ENCODE results near the gene EMP3. TPM values are rescaled to one million over a fixed set of nuclear protein-coding genes. Genes with fewer than 3 reads are reported as not detected.
"Not testable (repeated sequence)": the region's sequence is repeated elsewhere in the genome, so short reads cannot be mapped to it uniquely, and the experiment has no call there.

The EMP3 gene
- polyA plus RNA-seq, 3 donors, result 72.4 to 81.9 (median 79.0) TPM

- no peak for DNase-seq (ENCODE audit: low read depth in 3 of 3, low spot score in 2 of 3)
Measured at GRCh38 chr19:48371367-48371766, 46.0 kb downstream of the EMP3 start.

DNA sequence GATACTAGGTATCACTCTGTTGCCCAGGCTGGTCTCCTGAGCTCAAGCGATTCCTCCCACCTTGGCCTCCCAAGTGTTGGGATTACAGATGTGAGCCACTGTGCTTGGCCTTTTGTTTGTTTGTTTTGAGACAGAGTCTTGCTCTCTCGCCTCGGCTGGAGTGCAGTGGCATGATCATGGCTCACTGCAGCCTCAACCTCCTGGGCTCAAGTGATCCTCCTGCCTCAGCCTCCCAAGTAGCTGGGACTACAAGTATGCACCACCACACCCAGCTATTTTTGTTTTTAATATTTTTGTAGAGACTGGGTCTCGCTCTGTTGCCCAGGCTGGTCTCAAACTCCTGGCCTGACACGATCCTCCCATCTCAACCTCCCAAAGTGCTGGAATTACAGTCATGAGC is 46.4 kb downstream of the EMP3 start:
- not testable (repeated sequence) for DNase-seq (ENCODE audit: low read depth in 3 of 3, low spot score in 2 of 3)

DNA sequence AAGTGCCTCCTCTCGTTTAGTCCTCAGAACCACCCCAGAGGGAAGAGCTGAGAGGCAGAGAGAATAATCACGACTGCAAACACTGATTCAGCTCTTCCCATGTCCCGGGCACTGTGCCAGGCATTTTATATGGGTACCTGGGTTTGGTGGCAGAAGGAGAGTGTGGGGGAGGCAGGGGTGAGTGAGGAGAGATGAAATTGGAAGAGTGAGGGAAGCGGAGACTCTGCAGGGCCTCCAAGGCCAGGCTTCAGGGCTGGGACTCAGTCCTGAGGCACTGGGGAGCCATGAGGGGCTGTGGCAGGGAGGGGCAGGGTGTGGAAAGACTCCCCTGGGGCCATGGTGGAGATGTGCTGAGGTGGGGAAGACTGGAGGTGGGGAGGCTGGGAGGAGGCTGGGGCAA is 47.6 kb downstream of the EMP3 start:
- no peak for DNase-seq (ENCODE audit: low read depth in 3 of 3, low spot score in 2 of 3)

GRCh38 chr19:48373567-48373966 is 48.2 kb downstream of the EMP3 start:
- no peak for DNase-seq (ENCODE audit: low read depth in 3 of 3, low spot score in 2 of 3)

GRCh38 chr19:48378194-48378570 is 52.8 kb downstream of the EMP3 start:
- DNase-seq (ENCODE audit: low read depth in 3 of 3, low spot score in 2 of 3), result no peak

GRCh38 chr19:48379058-48379457 is 53.7 kb downstream of the EMP3 start:
- DNase-seq (ENCODE audit: low read depth in 3 of 3, low spot score in 2 of 3), result no peak

Other genes starting within 250 kb of the EMP3 start
- 1 to 10 TPM; 5.0 to 6.8 (median 6.4) TPM for gene PLA2G4C, start 214.7 kb upstream of the EMP3 start, polyA plus RNA-seq (ENCODE audit: insufficient read length in 3 of 3)
- gene LIG1, start 155.2 kb upstream of the EMP3 start, polyA plus RNA-seq (ENCODE audit: insufficient read length in 3 of 3), result 10 to 100 TPM; 55.5 to 62.1 (median 58.0) TPM
- gene ZSWIM9, start 154.9 kb upstream of the EMP3 start, polyA plus RNA-seq (ENCODE audit: insufficient read length in 3 of 3), result 10 to 100 TPM in 1 of 3 donors, 1 to 10 TPM in 2; 9.5 to 10.5 (median 9.9) TPM
- gene CARD8, start 69.6 kb upstream of the EMP3 start, polyA plus RNA-seq (ENCODE audit: insufficient read length in 3 of 3), result 10 to 100 TPM; 50.6 to 61.0 (median 55.2) TPM
- gene ZNF114, start 55.5 kb upstream of the EMP3 start, polyA plus RNA-seq (ENCODE audit: insufficient read length in 3 of 3), result 1 to 10 TPM; 5.9 to 9.0 (median 6.9) TPM
- 1 to 10 TPM; 7.7 to 9.4 (median 8.3) TPM for gene TMEM143, start 38.4 kb downstream of the EMP3 start, polyA plus RNA-seq (ENCODE audit: insufficient read length in 3 of 3)
- under 1 TPM; 0.40 to 0.67 (median 0.46) TPM for gene SYNGR4, start 38.8 kb downstream of the EMP3 start, polyA plus RNA-seq (ENCODE audit: insufficient read length in 3 of 3)
- gene KDELR1, start 66.0 kb downstream of the EMP3 start, polyA plus RNA-seq (ENCODE audit: insufficient read length in 3 of 3), result 100 to 1,000 TPM; 206 to 257 (median 218) TPM
- under 1 TPM; 0.35 to 0.46 (median 0.38) TPM for gene GRIN2D, start 68.1 kb downstream of the EMP3 start, polyA plus RNA-seq (ENCODE audit: insufficient read length in 3 of 3)
- 10 to 100 TPM; 19.8 to 24.8 (median 24.0) TPM for gene GRWD1, start 120.4 kb downstream of the EMP3 start, polyA plus RNA-seq (ENCODE audit: insufficient read length in 3 of 3)
- under 1 TPM; 0.55 to 0.67 (median 0.61) TPM for gene KCNJ14, start 130.0 kb downstream of the EMP3 start, polyA plus RNA-seq (ENCODE audit: insufficient read length in 3 of 3)
- 10 to 100 TPM; 74.8 to 80.7 (median 80.1) TPM for gene CYTH2, start 143.8 kb downstream of the EMP3 start, polyA plus RNA-seq (ENCODE audit: insufficient read length in 3 of 3)
- gene LMTK3, start 186.3 kb downstream of the EMP3 start, polyA plus RNA-seq (ENCODE audit: insufficient read length in 3 of 3), result 1 to 10 TPM; 1.2 to 2.3 (median 2.1) TPM
- gene SULT2B1, start 226.6 kb downstream of the EMP3 start, polyA plus RNA-seq (ENCODE audit: insufficient read length in 3 of 3), result under 1 TPM; 0.23 to 0.29 (median 0.24) TPM

Data from right renal cortex interstitium (tissue), 3 donors.